ENCODE data around the gene PGBD1.

PGBD1 gene

GRCh38 chr6:28252009-28252975 is 29.1 kb upstream of the PGBD1 start, which contains the start of gene ZKSCAN4:
Gene ZKSCAN4 (minus strand): TSS chr6:28252269. CDS start chr6:28251980, 289 bp downstream.
- no CpG with 5 or more reads among the region's 14 CpGs for WGBS (ENCODE audit: extremely low coverage, insufficient coverage, low lambda C conversion rate)
- H3K4ac ChIP-seq (ENCODE audit: low read depth, low read length) = peak within 1 kb of the TSS; percentile 2

GRCh38 chr6:28254121-28254519 is 27.3 kb upstream of the PGBD1 start:
- H2BK120ac ChIP-seq (ENCODE audit: low read depth, low read length) = no peak overlapping the region
- no peak overlapping the region for H3K9ac ChIP-seq (ENCODE audit: low read length)
- H3K4me3 ChIP-seq (ENCODE audit: low read length) = no peak overlapping the region
- H3K4ac ChIP-seq (ENCODE audit: low read depth, low read length) = no peak overlapping the region
- H3K18ac ChIP-seq (ENCODE audit: low read length) = no peak overlapping the region
- WGBS (ENCODE audit: extremely low coverage, insufficient coverage, low lambda C conversion rate) = no CpG with 5 or more reads among the region's 1 CpG
- peaks cover 2% of the 10 kb centered on the region for H3K4me1 ChIP-seq (ENCODE audit: control insufficient read depth, low read depth, low read length)
- H3K56ac ChIP-seq (ENCODE audit: low read length) = no peak overlapping the region
- H3K4me2 ChIP-seq (ENCODE audit: low read length) = no peak overlapping the region
- no peak overlapping the region for H4K8ac ChIP-seq (ENCODE audit: low read depth, low read length)
- peaks cover 1% of the 10 kb centered on the region for H3K79me2 ChIP-seq (ENCODE audit: control insufficient read depth, insufficient read depth, low read length)
- no peak overlapping the region for H2AK5ac ChIP-seq (ENCODE audit: low read length)
- no peak overlapping the region for H3K27ac ChIP-seq (ENCODE audit: low read depth, low read length)
- no peak overlapping the region for H2BK15ac ChIP-seq (replicated peaks; ENCODE audit: low read depth)
- peaks cover 4% of the 10 kb centered on the region for H3K79me1 ChIP-seq (ENCODE audit: low read length)
- DNase-seq = peak; percentile 37
- no peak overlapping the region for H4K5ac ChIP-seq (ENCODE audit: low read length)
- H3K36me3 ChIP-seq (ENCODE audit: control insufficient read depth, insufficient read depth, low read length) = no peaks in the 10 kb centered on the region
- no peaks in the 10 kb centered on the region for H3K27me3 ChIP-seq (ENCODE audit: insufficient read depth, low read length, poor library complexity)
- H2BK5ac ChIP-seq (ENCODE audit: low read length) = no peak overlapping the region
- no peak overlapping the region for H3K23ac ChIP-seq (ENCODE audit: low read length)

More at GRCh38 chr6:28252009-28252975, 29.1 kb upstream of the PGBD1 start, which contains the start of gene ZKSCAN4:
- Histone ChIP-seq H3K79me1 (ENCODE audit: low read length) (peaks cover 4% of the 10 kb centered on the region), H3K4me1 (ENCODE audit: control insufficient read depth, low read depth, low read length) (peaks cover 2% of the 10 kb centered on the region), H3K18ac (ENCODE audit: low read length) (no peak within 1 kb of the TSS), H3K27ac (ENCODE audit: low read depth, low read length) (no peak within 1 kb of the TSS), H2BK15ac (replicated peaks; ENCODE audit: low read depth) (no peak within 1 kb of the TSS), H4K8ac (ENCODE audit: low read depth, low read length) (no peak within 1 kb of the TSS), H3K36me3 (ENCODE audit: control insufficient read depth, insufficient read depth, low read length) (no peaks in the 10 kb centered on the region), H3K56ac (ENCODE audit: low read length) (peak within 1 kb of the TSS; percentile 85), H3K9ac (ENCODE audit: low read length) (peak within 1 kb of the TSS; percentile 95), H3K79me2 (ENCODE audit: control insufficient read depth, insufficient read depth, low read length) (peaks cover 1% of the 10 kb centered on the region), H2BK5ac (ENCODE audit: low read length) (no peak within 1 kb of the TSS), H3K4me3 (ENCODE audit: low read length) (peak within 1 kb of the TSS; percentile 98), H2AK5ac (ENCODE audit: low read length) (no peak within 1 kb of the TSS), H2BK120ac (ENCODE audit: low read depth, low read length) (no peak within 1 kb of the TSS), H4K5ac (ENCODE audit: low read length) (no peak within 1 kb of the TSS), H3K27me3 (ENCODE audit: insufficient read depth, low read length, poor library complexity) (no peaks in the 10 kb centered on the region), H3K4me2 (ENCODE audit: low read length) (peak within 1 kb of the TSS; percentile 49), H3K23ac (ENCODE audit: low read length) (no peak within 1 kb of the TSS)
- DNase-seq = peak; percentile 96

DNA sequence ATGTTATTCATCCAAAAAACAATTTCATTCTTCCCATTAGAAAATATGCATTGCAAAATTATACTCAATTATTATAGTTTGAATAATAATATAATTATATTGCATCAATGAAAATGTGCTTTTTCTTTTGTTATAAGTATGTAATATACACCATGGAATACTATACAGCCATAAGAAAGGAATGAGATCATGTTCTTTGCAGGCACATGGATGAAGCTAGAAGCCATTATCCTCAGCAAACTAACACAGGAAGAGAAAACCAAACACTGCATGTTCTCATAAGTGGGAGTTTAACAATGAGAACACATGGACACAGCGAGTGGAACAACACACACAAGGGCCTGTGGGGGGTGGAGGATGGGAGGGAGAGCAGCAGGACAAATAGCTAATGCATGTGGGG is 24.3 kb upstream of the PGBD1 start:
- no peak overlapping the region for H3K56ac ChIP-seq (ENCODE audit: low read length)
- no peak overlapping the region for H3K27ac ChIP-seq (ENCODE audit: low read depth, low read length)
- H2BK5ac ChIP-seq (ENCODE audit: low read length) = no peak overlapping the region
- H4K8ac ChIP-seq (ENCODE audit: low read depth, low read length) = no peak overlapping the region
- H3K9ac ChIP-seq (ENCODE audit: low read length) = no peak overlapping the region
- no peak overlapping the region for H3K23ac ChIP-seq (ENCODE audit: low read length)
- H2AK5ac ChIP-seq (ENCODE audit: low read length) = no peak overlapping the region
- H3K27me3 ChIP-seq (ENCODE audit: insufficient read depth, low read length, poor library complexity) = no peaks in the 10 kb centered on the region
- no peaks in the 10 kb centered on the region for H3K79me1 ChIP-seq (ENCODE audit: low read length)
- H3K36me3 ChIP-seq (ENCODE audit: control insufficient read depth, insufficient read depth, low read length) = no peaks in the 10 kb centered on the region
- no peak overlapping the region for H3K4me2 ChIP-seq (ENCODE audit: low read length)
- no peak overlapping the region for H3K18ac ChIP-seq (ENCODE audit: low read length)
- H3K79me2 ChIP-seq (ENCODE audit: control insufficient read depth, insufficient read depth, low read length) = no peaks in the 10 kb centered on the region
- no peaks in the 10 kb centered on the region for H3K4me1 ChIP-seq (ENCODE audit: control insufficient read depth, low read depth, low read length)
- no CpG with 5 or more reads among the region's 1 CpG for WGBS (ENCODE audit: extremely low coverage, insufficient coverage, low lambda C conversion rate)
- H3K4me3 ChIP-seq (ENCODE audit: low read length) = no peak overlapping the region
- H3K4ac ChIP-seq (ENCODE audit: low read depth, low read length) = no peak overlapping the region
- no peak overlapping the region for H2BK15ac ChIP-seq (replicated peaks; ENCODE audit: low read depth)
- H4K5ac ChIP-seq (ENCODE audit: low read length) = no peak overlapping the region
- no peak for DNase-seq
- no peak overlapping the region for H2BK120ac ChIP-seq (ENCODE audit: low read depth, low read length)

DNA sequence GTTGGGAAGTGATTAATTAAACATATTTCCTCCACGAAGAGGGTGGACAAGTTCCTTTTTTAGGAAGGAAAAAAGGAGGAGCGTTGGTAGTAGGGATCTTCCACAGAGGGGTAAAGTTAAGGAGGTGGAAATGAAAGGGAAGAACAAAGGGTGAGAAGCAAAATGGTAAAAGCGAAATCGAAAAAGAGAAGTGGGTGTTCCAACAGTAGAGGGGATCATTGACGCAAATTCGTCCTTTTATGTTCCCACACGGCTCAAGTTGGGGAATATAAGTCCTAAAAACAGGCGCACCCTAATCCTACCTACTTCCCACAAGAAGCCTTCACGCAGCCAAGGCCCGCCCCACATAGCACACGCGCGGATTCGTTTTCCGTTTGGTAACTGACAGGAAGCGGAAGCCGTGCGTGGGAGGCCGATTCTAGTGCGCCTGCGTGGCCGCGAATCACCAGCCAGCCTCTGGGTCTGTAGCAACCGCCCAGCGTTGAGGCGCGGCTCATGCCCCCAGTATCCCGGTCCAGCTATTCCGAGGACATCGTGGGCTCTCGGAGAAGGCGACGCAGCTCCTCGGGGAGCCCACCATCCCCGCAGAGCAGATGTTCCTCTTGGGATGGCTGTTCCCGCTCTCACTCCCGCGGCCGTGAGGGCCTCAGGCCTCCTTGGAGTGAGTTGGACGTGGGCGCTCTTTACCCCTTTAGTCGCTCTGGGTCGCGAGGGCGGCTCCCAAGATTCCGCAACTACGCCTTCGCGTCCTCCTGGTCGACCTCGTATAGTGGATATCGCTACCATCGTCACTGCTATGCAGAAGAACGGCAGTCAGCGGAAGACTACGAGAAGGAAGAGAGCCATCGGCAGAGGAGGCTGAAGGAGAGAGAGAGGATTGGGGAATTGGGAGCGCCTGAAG is 22.2 kb upstream of the PGBD1 start, which contains the start of gene NKAPL:
Gene NKAPL (plus strand): TSS at position 421 of the 901 bp plus-strand sequence. CDS start 75 bp downstream, at position 496.
- H3K56ac ChIP-seq (ENCODE audit: low read length) = no peak within 1 kb of the TSS
- H3K27ac ChIP-seq (ENCODE audit: low read depth, low read length) = no peak within 1 kb of the TSS
- H3K36me3 ChIP-seq (ENCODE audit: control insufficient read depth, insufficient read depth, low read length) = no peaks in the 10 kb centered on the region
- no peak within 1 kb of the TSS for H3K4me3 ChIP-seq (ENCODE audit: low read length)
- 100% methylated on average over 1 of the region's 58 CpGs for WGBS (ENCODE audit: extremely low coverage, insufficient coverage, low lambda C conversion rate)
- no peak within 1 kb of the TSS for H2BK15ac ChIP-seq (replicated peaks; ENCODE audit: low read depth)
- no peak within 1 kb of the TSS for H3K4ac ChIP-seq (ENCODE audit: low read depth, low read length)
- H3K9ac ChIP-seq (ENCODE audit: low read length) = no peak within 1 kb of the TSS
- H2BK5ac ChIP-seq (ENCODE audit: low read length) = no peak within 1 kb of the TSS
- H3K4me2 ChIP-seq (ENCODE audit: low read length) = no peak within 1 kb of the TSS
- no peak within 1 kb of the TSS for H3K18ac ChIP-seq (ENCODE audit: low read length)
- no peak within 1 kb of the TSS for H4K5ac ChIP-seq (ENCODE audit: low read length)
- no peak within 1 kb of the TSS for H2AK5ac ChIP-seq (ENCODE audit: low read length)
- no peaks in the 10 kb centered on the region for H3K79me2 ChIP-seq (ENCODE audit: control insufficient read depth, insufficient read depth, low read length)
- H4K8ac ChIP-seq (ENCODE audit: low read depth, low read length) = no peak within 1 kb of the TSS
- H3K79me1 ChIP-seq (ENCODE audit: low read length) = no peaks in the 10 kb centered on the region
- no peak within 1 kb of the TSS for H2BK120ac ChIP-seq (ENCODE audit: low read depth, low read length)
- no peak within 1 kb of the TSS for H3K23ac ChIP-seq (ENCODE audit: low read length)
- H3K4me1 ChIP-seq (ENCODE audit: control insufficient read depth, low read depth, low read length) = no peaks in the 10 kb centered on the region
- no peak for DNase-seq
- no peaks in the 10 kb centered on the region for H3K27me3 ChIP-seq (ENCODE audit: insufficient read depth, low read length, poor library complexity)

DNA sequence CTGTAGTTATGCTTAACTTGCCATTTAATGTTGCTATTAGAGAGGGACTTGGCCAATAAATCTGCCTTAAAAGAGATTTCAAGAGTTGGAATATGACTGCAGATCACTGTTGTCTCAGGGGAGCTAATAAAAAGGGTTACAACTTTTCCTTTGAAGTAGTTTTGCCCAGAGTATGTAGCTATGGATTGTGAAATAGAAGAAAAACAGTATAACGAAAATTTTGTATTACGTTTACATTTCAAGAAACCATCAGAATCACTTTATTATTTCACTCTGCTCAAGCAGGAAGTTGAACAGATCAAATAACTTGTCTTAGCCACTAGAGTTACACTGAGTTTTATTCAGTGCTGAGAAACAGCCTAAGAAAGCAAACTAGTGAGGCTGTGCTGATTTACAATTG is 17.4 kb upstream of the PGBD1 start:
- Histone ChIP-seq H3K4me1 (ENCODE audit: control insufficient read depth, low read depth, low read length) (no peaks in the 10 kb centered on the region), H2AK5ac (ENCODE audit: low read length) (no peak overlapping the region), H3K27me3 (ENCODE audit: insufficient read depth, low read length, poor library complexity) (no peaks in the 10 kb centered on the region), H3K4me2 (ENCODE audit: low read length) (no peak overlapping the region), H3K79me1 (ENCODE audit: low read length) (no peaks in the 10 kb centered on the region), H2BK5ac (ENCODE audit: low read length) (no peak overlapping the region), H3K4ac (ENCODE audit: low read depth, low read length) (no peak overlapping the region), H3K36me3 (ENCODE audit: control insufficient read depth, insufficient read depth, low read length) (no peaks in the 10 kb centered on the region), H3K4me3 (ENCODE audit: low read length) (no peak overlapping the region), H4K8ac (ENCODE audit: low read depth, low read length) (no peak overlapping the region), H4K5ac (ENCODE audit: low read length) (no peak overlapping the region), H3K56ac (ENCODE audit: low read length) (no peak overlapping the region), H3K18ac (ENCODE audit: low read length) (no peak overlapping the region), H3K9ac (ENCODE audit: low read length) (no peak overlapping the region), H3K79me2 (ENCODE audit: control insufficient read depth, insufficient read depth, low read length) (peaks cover 4% of the 10 kb centered on the region), H3K23ac (ENCODE audit: low read length) (no peak overlapping the region), H2BK15ac (replicated peaks; ENCODE audit: low read depth) (no peak overlapping the region), H2BK120ac (ENCODE audit: low read depth, low read length) (no peak overlapping the region), H3K27ac (ENCODE audit: low read depth, low read length) (no peak overlapping the region)
- WGBS (ENCODE audit: extremely low coverage, insufficient coverage, low lambda C conversion rate) = no CpG with 5 or more reads among the region's 2 CpGs
- no peak for DNase-seq

Data from mesendoderm (in vitro differentiated cells).